ENCODE results near the gene C6orf120.
A peak's percentile ranks its signal among the peaks of the same experiment; 100 is the strongest.

The C6orf120 gene

DNA sequence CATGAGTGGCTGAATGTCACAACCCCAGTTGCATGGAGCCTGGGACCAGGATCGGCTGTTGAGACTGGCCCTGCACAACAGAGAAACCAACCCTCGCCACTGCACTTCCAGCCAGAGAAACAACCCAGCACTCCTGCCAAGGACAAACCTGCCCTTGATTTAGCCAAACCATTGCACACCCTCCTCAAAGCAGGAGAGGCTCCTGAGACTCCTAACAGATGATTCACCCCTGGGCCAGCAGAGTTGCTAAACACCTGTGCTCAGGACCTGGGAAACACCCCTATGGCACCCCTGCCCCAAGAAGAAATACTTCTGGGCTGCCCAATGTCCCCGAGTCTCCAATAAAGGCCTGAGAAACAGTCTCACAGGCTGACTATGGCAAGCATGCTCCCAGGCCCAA lies 17.9 kb upstream of the C6orf120 start:
- no peak for DNase-seq

DNA sequence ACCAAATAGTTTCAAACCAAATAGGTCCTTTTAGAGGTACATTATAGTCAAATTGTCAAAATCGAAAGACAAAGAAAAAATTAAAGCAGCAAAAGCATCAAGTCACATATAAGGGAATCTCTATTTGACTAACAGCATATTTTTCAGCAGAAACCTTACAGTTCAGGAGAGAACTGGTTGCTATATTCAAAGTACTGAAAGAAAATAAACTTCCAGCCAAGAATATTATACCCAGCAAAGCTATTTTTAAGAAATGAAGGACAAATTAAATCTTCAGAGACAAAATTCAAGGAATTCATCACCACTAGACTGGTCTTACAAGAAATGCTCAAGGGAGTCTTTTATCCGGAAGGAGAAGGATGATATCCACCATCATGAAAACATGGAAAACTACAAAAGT lies 16.1 kb upstream of the C6orf120 start:
- DNase-seq, result no peak

DNA sequence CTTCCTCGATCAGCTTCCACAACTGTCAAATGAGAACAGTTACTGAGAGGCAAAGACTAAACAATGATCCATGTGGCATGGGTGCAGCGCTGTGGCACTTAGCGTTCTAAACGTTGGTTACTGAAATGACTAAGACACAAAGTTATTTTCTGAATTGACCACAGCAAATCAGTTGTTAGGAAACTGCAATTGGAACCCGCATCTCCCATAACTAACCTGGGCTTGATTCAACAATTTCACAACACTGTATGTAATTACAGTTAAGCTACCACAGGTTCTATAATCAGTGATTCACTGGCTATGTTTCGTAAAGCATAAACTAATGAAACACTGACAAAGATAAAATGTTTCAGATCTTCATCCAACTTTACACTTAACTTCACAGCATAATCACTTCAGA lies 12.6 kb upstream of the C6orf120 start:
- DNase-seq, result no peak

DNA sequence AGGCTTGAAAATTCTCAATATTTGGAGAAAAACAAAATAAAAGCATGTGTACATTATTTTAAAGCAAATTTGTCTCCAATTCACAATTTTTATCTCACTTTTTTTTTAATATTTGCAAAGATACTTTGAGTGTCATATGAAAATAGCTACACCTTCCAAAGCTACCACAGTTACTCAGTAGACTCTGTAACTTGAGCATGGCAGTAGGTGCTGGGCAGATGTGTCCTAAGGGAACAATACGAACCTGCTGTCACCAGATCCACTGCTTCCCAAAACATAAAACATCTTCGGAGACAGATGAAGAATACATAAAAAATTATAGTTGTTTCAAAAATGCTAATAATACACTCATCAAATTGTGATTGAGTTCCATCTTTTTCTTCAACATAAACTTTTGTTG lies 10.7 kb upstream of the C6orf120 start:
- DNase-seq, result no peak

DNA sequence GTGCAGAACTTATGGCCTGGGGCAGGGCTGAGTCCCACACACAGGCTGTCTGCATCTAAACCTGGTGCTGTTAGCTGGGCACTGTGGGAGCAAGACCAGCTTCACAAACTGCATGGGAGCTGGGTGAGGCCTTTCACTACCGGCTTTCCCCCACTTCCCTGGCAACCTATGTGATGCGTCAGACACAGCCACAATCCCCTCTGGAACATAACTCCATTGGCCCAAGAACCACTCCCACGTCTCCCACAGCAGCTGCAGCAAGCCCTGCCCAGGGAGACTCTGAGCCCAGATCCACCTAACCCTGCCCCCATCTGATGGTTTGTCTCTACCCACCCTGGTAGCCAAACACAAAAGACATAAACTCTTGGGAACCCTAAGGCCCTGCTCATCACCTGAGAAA lies 9.4 kb upstream of the C6orf120 start:
- no peak for DNase-seq

DNA sequence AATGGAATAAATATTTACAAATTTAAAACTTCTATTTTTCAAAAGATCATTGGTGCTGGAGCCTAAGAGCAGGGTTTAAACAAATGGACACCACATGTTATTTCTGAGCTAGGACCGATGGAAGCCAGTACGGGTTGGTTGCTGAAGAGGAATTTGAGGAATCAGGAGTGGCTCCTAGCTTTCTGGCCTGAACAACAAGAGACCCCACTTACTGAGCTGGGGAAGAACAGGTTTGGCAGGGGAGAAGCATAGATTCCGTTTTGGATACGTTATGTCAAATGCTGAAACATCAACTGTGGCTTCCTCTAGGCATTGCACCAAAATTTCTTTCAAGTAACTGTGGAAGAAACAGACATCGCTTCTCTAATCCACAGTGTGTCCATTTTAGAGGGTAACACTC lies 6.8 kb upstream of the C6orf120 start:
- DNase-seq, result no peak

DNA sequence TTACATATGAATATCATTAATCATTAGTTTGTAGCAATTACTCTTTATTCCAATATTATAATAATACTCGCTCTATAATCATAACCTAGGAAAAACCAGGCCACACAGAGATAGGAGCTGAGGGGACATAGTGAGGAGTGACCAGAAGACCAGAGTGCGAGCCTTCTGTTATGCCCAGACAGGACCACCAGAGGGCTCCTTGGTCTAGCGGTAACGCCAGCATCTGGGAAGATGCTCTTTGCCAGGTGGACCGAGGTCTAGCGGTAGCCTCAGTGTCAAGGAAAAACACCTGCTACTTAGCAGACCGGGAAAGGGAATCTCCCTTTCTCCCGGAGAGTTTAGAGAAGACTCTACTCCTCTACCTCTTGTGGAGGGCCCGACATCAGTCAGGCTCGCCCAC lies 4.8 kb upstream of the C6orf120 start:
- peak; percentile 17 to 46 for DNase-seq

DNA sequence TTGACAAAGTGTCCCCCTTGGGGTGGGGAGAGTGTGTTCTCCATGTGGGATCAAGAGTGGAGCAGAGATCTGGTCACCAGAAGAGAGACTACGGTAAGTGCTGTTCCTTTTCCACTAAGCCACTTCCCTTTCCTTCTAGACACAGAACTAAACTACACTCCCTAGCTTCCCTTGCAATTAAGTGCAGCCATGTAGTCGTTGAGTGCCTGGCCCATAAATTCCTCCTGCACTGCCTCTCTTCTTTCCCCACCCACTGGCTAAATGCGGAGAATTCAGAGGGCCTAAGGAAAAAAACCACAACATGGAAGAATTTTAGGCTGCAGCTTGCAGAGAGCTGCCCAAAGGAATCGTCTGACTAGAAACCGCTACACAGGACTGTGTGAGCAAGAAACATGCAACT lies 1.6 kb upstream of the C6orf120 start:
- no peak for DNase-seq

DNA sequence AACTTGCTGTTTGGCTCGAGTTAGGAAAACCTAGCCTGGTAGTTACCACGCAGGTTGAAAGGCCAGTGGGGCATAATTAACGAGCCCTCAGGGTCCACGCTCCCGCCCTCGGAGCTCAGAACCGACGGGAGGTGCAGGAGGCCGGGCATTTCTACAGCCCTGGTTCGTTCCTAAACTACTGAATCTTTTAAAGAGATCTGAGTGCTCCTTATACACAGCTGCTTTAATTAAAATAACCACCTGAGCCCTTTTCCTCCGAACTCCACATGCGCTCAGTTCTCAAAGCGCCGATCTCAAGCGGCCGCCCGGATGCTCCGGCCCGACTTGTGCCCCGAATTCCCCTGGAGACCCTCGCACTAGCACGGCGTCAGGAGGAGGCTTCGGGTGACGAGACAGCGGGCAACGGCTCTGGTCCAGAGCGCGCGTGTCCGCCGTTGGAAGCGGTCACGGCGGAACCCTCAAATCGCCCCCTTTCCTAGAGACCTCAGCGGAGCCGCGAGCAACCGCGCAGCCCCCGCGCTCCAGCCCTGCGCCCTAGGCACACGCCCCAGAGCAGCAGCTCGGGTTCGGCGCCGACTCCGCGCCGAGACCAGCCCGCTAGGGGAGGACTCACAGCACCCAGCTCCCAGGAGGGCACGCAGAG lies 494 bp upstream of the C6orf120 start:
- DNase-seq, result peak in 1 of 2 experiments; percentile 21

DNA sequence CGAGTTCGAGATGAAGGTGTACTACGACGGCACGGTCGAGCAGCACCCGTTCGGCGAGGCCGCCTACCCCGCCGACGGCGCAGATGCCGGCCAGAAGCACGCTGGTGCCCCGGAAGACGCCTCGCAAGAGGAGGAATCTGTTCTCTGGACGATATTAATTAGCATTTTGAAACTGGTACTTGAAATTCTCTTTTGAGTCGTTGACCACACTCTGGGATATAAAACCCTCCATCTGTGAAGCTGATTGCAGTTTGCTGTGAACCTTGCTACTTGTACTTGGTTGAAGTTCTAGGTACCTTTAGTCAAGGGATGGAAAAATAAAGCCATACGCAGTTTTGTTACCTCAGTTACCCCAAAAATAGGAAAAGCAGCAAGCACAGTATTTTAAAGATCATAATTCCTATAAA lies 917 bp downstream of the C6orf120 start:
- peak in 1 of 2 experiments; percentile 39 for DNase-seq

DNA sequence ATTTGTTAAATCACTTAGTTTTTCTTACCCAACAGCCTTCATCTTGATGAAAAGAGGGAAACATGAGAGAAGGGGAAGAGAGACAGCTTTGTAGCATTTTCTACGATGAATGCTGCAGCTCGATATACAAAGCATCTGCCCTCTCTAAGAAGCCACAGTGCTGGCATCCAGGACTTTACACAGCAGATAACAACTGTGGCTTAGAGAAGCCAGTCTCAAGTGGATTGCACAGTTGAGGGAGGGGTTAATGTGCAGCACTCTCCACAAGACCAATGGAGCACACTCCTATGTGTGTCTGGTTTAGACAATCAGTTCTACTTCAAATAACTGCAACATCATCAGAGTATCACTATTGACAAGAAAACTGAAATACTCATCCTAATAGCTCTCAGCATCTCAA lies 5.8 kb downstream of the C6orf120 start:
- no peak for DNase-seq

DNA sequence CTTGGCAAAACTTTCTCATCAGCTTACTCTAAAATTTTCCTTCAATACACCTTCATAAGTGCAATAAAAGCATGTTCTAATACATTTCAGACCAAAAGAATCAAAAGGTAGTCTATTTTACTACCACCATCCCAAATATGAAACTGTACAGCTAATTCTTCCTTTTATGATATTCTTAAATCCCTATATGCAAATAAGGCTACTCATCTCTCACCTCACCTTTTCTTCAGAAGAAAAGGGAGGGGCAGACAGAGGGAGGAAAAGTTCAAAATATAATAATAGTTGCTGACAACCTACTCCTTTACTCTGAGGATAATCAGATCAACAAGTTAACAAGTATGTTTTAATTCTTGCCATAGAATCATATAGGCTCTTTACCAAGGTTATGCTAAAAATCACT lies 7.4 kb downstream of the C6orf120 start:
- no peak for DNase-seq

DNA sequence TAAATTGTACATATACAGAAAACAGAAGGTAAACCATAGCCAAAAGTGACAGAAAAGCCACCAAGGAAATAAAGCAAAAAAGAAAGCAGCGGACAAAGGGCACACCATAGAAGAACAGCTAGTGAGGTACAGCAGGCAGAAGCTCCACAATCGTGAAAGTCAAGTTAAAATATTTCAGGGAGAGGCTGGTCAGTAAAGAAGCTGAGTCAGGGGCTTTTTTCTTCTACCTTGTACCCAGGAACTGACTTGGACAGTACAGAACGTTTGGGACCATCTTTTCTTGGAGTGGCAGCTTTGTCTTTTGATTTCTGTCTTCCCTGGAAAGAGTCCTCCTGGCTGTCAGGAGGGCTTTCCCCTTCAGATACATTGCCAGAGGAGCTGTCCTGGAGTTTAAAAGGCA lies 8.1 kb downstream of the C6orf120 start:
- DNase-seq, result no peak

DNA sequence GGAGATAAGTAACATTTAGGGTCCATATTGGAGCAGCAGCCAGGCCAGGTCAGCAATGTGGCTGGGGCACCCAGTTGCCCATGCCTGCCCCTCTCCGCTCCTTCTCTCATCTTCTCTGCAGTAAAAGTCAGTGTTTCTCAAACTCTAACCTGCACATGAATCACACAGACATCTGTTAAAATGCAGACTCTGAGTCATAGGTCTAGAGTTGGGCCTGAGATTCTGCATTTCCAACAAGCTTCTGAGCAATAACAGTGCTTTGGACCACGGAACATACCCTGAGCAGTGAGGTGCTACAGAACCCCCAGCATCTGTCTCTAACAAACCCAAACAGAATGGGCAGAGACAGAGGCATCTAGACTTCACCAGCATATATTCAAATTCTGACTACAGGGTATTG lies 12.3 kb downstream of the C6orf120 start:
- no peak for DNase-seq

DNA sequence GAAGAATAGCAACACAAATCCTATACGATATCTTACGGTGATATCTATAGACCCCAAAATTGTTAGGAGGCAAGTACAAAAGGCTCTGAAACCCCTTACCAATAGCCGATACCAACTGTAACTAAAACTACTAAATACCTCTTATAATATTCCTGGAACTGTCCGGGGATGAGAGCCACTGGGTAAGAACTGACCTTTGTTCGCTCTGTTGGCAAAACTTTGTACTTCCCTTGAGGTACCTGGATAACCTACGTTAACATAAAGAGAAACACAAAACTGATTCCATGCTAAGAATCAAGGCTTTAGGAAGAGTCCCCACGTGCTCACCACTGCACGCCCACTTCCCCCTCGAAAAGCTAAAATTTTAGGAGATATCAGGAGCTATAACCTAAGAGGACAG lies 12.7 kb downstream of the C6orf120 start:
- DNase-seq, result no peak

DNA sequence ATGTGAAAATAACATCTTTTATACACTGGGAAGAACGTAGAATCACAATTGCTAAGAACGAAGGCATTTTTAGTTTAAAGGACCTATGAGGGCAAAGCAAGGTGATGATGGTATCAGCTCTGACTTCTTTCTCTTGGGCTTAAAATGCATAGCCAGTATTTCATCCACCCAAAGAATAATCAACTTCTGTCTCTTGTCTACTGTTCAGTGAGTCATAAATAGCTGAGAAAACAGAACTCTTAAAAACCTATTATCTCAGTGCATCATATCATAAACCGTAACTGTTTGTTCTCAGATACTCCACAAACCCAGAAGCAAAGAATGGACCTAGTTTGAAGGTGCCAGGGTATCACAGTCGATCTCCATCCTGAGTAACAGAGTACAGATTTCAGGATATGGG lies 17.2 kb downstream of the C6orf120 start:
- no peak for DNase-seq

DNA sequence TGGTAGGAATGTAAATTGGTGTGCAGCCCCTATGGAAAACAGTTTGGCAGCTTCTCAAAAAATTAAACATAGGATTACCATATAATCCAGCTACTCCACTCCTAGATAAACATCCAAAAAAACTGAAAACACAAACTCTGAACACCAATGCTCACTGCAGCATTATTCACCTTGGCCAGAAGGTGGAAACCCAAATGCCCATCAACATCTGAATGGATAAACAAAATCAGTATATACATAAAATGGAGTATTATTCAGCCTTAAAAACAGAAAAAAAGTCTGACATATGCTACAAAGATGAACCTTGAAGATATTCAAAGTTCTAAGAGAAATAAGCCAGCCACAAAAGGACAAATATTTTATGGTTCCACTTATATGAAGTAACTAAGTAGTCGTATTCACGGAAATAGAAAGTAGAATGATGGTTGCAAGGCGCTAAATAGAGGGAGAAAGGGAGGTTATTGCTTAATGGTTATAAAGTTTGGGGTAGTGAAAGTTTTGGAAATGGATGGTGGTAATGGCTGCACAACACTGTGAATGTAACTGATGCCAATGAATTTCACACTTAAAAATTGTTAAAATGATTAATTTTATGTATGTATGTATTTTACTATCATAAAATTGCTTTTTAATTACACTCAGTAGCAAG lies 18.4 kb downstream of the C6orf120 start:
- no peak for DNase-seq

DNA sequence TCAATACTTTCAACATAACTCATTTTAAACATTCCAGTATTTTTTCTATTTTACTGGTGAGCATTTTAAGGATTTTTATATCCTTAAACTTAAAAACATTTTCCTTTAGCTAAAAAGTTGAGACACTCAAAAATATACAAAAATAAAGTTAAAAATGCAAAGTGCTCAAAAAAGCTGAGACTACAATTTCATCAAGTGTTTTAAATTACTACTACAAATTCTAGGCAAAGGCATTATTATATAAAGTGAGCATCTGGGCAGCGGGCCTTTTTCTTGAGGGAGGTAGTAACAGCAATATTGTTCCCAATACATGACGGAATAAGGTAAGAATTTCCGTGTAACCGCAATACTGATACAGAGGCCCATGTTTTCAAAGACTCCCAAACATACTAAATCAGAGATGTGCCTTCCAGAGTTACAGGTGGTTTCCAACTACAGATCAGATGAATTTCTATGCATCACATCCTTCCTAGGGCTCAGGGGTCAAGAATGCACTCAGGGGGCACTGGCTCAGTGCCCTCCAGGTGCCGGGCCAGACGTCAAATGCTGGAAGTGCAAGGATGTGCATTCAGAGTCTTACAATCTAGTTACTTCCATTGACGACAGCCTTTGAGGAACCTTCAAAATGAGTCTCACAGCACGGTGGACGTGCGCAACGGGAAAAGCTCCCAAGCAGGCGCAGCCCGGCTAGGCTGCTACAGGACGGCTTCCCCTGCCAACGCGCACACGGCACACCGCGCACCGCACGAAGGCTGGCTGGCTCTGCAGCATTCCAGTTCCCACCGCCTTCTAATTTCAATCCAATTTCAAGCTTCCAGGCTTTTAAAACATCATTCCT lies 20.7 kb downstream of the C6orf120 start:
- peak; percentile 43 to 54 for DNase-seq

DNA sequence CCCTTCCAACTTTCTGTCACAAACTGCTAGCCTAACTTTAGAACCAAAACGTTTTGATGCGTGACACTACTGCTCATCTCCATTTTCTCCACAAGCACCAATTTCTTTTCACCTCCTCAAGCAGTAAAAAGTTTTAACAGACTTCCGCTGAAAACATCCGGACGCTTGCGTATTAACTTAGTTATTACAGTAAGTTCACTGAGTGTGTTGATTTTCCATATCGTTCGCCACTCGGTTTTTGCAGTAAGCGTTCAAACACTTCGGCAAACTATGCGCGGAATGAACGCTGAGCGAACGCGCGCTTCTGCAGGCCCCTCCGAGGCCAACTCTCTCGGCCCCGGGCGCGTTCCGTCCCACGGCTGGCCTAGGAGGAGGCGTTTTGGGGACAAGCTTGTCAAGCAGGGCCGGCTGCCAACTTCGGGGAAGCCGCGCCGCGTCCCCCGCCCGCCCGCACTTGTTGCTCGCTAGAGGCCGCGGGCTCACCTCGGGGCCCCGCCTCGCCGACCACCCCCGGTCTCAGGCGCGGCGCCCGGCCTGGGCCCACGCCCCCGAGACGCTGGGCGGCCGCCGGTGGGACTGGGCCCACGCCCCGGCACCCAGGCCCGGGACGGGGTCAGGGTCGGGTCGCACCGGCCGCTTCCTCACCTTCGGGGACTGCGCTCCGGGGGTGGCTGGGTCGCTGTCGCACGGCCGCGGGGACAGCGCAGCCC lies 21.4 kb downstream of the C6orf120 start:
- peak; percentile 56 to 65 for DNase-seq

DNA sequence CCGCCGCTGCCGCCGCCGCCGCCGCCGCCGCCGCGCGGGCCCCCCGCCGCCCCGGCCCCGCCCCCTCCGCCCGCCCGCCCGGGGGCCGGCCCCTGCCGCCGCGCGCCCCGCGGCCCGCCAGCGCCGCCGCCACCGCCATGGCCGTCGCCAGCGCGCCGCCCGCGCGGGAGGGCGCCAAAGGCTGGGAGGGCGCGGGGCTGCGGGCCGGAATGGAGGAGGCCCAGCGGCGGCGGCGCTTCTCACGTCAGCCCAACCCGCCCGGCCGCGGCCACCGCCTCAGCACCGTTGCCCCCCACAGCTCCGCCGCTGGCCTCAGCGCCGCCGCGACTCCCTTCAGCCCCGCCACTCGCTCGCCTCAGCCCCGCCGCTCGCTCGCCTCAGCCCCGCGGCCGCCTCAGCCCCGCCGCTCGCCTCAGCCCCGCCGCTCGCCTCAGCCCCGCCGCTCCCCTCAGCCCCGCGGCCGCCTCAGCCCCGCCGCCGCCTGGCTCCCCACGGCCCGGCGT lies 22.1 kb downstream of the C6orf120 start:
- DNase-seq, result peak; percentile 24 to 36

DNA sequence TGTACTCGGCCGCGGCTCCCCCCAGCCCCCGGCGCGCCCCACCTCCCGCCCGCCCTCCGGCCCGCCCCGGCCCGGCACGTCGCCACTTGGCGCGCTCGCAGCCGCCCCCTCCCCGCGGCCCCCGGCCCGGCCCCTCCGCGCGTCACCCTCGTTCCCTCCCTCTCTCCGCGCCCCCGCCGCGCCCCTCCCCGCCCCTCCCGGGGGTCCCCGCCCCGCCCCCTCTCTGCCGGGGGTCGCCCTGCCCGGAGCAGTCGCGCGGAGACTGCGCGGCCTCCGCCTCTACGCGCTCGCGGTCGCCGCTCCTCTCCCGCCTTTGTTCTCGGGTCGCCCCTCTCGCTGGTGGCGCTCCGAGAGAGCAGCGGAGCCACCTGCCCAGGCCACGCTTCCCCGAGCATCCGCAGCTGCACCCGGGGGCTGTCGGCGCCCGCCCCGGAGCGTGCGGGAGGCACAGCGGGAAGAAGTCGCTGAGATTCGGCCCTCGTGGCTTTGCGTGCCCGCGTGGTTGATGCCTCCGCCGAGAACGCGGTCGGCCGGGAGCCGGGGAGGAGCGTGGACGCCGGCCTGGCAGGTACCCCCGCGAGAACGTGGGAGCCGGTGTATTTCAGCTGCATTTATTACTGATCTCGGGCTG lies 22.7 kb downstream of the C6orf120 start, which contains the start of gene PHF10:
Gene PHF10 (minus strand): TSS at position 7 of the 631 bp plus-strand sequence. CDS start 569 bp downstream, outside the sequence.
- peak; percentile 65 to 69 for DNase-seq
